Astrocyte of the hippocampus (primary cell): ENCODE results near the gene ADGRG1.
"Not testable (repeated sequence)": the region's sequence is repeated elsewhere in the genome, so short reads cannot be mapped to it uniquely, and the experiment has no call there.

Source experiments
- DNase-seq: peaks from one replicate; pipeline ENCODE4 v3.0.0; 2011; ENCODE audit warnings: low read depth, low spot score

The ADGRG1 gene

DNA sequence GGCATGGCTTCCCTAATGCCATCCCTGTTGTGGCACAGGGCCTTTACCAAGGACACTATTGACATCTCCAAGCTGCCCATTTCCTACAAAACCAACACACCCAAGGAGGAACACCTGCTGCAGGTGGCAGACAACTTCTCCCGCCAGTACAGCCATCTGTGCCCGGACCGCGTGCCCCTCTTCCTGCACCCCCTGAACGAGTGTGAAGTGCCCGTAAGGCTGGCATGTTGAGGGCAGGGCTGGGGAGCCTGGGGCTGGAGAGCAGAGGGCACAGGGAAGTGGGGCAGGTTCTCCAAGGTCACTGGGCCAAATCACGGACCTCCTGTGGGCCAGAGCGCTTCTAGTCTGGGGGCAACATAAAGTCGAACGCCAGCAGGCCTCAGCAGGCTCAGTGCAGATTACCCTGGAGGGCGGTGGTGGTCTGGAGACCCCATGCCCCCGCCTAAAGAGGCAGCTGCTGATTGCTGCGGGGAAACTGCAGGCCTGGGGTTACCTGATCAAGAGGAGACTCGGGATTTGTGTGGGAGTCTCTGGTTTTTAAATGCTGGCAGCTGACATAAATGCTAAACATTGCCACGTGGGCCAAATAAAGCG is 70.5 kb downstream of the ADGRG1 start:
- no peak for DNase-seq

DNA sequence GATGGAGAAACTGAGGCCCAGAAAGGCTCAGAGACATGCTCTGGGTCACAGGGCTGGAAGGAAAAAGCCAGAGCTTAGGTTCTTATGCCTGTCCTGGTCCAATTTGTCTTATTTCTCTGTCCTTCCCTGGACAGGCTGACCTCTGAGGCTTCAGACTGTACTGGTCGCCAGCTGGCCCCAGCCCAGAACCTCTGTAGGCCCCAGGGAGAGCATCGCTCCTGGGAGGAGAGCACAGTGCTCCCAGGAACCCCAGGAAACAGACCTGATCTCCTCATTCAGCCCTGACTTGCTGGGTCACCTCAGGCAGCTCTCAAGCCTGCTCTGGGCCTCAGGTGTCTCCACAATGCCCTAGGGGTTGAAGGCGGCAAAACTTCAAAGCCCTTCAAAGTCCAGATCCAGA is 71.1 kb downstream of the ADGRG1 start:
- no peak for DNase-seq

DNA sequence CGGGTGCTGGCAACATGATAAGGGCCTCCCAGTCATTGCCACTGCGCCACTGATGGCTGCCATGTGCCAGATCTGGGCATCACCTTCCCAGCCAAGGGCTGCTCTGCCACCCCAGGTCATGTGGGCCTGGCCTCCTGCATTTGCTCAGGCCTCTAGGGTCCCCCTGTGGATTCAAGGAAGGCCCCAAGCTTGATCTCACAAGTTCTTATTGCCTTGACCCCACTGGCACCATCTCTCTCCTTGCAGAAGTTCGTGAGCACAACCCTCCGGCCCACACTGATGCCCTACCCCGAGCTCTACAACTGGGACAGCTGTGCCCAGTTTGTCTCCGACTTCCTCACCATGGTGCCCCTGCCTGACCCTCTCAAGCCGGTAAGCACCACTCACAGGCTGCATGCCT is 71.5 kb downstream of the ADGRG1 start:
- no peak for DNase-seq

DNA sequence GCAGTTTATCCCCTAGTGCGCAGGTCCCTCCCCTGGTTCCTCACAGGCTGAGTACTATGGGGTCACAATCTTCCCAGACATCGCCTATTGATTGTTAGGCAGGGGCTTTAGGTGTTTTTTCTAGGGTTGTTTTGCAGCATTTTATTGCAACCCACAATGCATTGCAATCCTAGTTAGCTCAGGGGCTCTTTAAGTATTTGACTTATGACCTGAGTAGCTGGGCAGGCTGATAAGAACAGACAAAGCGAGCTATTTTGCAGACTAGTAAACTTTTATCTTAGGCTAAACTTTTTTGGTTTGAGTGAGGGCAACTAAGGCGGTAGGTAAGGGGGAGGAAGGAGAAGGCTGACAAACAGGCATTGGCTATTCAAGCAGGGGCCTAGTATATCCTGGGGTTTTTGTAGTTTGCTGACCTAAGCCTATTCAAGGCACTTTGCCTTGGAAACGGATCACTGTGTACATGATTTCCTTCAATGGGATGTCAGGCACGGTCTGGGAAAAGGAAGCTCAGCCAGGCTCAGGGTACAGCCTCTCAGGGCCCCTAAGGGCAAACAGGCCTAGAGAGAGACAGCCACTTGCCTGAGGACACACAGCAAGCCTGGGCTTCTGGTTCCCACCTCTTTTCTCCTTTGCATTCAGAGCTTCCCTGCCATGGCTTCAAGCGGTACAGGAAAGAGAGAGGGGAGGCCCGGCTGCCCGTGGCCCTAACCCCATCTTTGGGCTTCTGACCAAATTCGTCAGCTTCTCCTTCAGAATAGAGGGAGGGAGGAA is 72.5 kb downstream of the ADGRG1 start:
- DNase-seq = no peak

DNA sequence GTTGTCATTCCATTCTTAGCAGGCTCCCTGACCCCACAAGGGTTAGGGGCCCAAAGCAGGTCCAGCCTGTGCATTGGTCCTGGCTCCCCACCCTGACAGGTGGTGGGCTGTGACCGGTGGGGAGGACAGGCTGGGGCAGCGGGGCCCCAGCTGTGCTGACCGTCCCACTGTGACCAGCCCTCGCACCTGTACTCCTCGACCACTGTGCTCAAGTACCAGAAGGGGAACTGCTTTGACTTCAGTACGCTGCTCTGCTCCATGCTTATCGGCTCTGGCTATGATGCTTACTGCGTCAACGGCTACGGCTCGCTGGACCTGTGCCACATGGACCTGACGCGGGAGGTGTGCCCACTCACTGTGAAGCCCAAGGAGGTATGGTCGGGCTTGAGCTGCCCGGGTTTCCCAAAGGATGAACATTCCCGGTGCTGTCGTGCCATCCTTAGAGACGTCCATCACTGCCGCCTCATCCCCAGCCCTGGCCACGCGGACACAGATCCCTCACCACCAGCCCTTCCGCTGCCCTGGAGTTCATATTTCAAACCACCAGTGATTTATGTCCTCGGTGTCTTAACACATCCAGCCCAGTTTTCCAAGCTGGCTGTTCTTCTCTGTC is 73.4 kb downstream of the ADGRG1 start:
- DNase-seq = no peak

DNA sequence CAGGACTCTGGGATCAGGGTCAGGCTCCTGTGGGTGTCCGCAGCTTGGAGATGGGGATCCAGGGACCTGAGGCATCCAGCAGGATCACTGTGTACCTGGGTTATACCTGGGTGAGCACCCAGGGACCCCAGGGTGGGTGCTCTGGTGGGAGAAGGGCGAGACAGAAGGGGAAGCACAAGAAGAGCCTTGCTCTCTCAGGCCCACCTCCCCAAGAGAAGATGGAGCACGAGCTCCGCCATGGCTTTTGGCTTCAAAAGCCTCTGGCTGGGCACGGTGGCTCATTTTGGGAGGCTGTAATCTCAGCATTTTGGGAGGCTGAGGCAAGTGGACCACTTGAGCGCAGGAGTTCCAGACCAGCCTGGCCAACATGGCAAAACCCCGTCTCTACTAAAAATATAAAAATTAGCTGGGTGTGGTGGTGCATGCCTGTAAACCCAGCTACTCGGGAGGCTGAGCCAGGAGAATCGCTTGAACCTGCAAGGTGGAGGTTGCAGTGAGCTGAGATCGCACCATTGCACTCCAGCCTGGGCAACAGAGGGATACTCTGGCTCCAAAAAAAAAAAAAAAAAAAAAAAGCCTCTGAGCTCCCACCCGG is 75.1 kb downstream of the ADGRG1 start:
- DNase-seq = no peak

DNA sequence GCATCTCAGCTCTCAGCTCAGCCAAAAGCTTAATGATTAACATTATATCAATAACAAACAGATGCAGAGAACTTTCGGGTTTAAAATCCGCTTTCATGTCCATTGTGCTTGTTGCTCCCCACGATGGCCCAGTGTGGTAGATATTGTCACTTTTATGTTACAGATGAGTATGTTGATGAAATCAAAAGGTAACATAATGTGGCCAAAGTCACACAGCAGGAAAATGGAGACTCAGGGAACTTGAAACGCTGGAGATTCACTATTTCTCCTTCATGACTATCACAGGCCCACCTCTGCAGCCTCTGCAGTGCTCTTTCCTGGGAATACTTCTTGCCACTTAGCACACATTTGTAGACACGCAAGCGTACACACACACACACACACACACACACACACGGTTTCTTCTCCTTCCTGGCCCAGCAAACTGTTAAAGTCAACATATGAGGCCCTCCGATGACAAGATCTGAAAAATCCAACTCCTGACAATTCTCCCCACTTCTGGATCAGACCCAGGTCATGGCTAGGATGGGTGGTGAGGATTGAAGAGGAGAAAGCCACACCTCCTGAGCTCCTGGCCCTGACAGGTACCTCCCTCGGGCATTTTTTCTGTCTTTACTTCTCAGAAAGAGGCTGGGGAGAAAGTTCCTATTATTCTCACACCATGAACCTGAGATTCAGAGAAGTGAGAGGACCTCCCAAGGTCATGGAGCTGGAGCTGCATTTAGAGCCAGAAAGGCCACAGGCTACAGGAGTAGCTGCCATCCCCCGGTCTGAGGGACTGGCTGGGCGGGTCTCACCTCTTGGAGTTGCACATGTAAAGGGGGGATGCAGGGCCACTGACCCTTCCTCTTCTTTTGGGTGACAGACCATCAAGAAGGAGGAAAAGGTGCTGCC is 75.8 kb downstream of the ADGRG1 start:
- DNase-seq = no peak

DNA sequence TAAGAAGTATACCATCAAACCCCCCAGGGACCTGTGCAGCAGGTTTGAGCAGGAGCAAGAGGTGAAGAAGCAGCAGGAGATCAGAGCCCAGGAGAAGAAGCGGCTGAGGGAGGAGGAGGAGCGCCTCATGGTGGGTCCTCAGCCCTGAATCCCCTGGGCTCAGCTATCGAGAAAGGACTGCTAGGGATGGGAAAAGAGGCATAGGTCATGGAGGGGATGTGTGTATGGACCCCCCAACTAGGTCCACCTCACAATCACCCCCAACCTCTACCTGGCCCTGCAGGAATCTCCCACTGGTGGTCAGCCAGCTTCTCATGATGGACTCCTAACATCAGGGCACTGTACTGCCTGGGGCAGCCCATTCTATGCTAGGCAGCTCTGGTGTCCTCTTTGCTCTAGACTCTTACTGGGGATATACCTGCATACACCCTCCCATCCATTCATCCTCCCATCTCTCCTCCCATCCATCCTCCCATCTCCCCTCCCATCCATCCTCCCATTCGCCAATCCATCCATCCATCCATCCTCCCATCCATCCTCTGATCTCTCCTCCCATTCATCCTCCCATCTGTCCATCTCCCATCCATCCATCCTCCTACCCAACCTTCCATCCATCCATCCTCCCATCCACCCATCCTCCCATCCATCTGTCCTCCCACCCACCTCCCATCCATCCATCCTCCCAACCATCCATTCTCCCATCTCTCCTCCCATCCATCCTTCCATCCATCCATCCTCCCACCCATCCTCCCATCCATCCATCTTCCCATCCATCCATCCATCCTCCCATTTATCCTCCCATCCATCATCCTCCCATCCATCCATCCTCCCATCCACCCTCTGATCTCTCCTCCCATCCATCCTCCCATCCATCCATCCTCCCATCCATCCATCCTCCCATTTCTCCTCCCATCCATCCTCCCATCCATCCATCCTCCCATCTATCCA is 76.7 kb downstream of the ADGRG1 start:
- no peak for DNase-seq

DNA sequence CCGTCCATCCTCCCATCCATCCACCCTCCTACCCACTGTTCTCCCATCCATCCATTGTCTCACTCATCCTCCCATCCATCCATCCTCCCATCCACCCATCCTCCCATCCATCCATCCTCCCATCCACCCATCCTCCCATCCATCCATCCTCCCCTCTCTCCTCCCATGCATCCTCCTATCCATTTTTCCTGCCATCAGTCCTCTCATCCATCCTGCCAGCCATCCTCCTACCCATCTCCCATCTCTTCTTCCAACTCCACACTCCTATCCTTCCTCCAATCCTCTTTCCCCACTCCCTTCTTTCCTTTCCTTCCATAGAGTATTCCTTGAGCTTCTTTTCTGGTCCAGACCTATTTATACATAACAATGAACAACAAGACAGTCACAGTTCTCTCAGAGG is 78.3 kb downstream of the ADGRG1 start:
- no peak for DNase-seq

DNA sequence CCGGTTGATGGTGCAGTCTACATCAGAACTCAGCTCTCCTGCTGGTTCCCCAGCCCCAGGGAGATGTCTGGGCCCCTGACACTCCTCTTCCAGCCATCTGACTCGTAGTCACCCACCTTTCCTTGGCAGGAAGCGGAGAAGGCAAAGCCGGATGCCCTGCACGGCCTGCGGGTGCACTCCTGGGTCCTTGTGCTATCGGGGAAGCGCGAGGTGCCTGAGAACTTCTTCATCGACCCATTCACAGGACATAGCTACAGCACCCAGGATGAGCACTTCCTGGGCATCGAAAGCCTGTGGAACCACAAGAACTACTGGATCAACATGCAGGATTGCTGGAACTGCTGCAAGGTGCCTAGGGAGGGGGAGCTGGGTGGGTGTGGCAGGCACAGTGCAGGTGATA is 78.9 kb downstream of the ADGRG1 start:
- no peak for DNase-seq

DNA sequence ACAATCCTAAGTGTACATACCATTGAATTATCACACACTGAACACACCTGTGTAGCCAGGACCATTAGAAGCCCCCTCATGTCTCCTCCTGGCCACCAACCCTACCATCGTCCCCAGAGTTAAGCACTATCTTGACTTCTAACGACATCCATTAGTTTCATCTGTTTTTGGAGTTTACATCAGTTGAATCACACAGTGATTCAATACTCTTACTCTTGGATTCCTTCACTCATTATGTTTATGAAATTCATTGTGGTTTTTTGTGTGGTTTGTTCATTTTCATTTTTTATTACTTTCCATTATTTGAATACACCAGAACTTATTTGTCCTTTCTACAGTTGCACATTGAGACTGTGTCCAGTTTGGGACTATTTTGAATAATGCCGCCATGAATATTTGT is 79.7 kb downstream of the ADGRG1 start:
- DNase-seq = no peak

DNA sequence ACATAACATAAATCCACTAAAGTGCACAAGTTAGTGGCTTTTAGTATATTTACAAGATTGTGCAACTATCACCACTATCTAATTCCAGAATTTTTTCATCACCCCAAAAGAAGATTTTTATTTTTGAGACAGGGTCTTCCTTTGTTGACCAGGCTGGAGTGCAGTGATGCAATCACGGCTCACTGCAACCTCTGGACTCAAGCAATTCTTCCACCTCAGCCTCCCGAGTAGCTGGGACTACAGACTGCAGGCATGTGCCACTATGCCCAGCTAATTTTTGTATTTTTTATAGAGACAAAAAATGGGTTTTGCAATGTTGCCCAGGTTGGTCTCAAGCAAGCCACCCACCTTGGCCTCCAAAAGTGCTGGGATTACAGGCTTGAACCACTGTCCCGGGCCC is 81.2 kb downstream of the ADGRG1 start:
- no peak for DNase-seq

DNA sequence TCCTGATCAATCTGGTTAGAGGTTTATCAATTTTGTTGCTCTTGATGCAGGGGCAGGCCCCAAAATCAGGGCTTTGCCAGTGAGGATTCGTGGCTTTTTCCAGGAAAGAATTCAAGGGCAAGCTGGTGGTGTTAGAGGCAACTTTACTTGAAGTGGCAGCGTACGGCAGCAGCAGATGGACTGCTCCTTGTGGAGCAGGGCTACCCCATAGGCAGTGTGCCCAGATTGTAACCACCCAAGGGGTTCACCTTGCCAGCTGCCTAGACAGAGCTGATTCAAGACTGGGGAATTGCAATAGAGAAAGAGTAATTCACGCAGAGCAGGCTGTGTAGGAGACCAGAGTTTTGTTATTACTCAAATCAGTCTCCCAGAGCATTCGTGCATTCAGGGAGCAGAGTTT is 82.9 kb downstream of the ADGRG1 start:
- DNase-seq = no peak

DNA sequence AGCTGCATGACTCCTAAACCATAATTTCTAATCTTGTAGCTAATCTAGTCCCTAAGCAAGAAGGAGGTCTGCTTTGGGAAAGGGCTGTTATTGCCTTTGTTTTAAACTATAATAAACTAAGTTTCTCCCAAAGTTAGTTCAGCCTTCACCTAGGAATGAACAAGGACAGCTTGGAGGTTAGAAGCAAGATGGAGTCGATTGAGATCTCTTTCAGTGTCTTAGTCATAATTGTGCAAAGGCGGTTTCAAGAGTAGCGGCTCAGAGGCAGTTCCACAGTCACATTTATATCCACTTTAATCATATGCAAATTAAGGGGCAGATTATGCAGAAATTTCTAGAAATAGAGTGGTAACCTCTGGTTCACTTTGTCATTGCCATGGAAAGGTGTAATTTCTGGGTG is 83.6 kb downstream of the ADGRG1 start:
- DNase-seq = no peak

DNA sequence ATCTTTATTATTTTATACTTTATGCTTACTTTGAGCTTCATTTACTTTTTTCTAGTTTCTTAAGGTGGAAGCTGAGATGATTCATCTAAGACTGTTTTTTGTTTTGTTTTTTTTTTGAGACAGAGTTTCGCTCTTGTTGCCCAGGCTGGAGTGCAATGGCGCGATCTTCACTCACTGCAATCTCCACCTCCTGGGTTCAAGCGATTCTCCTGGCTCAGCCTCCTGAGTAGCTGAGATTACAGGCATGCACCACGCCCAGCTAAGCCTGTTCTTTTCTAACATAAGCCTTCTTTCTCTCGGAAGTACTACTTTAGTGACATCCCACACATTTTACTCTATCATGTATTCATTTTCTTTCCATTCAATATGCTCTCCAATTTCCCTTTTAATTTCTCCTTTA is 84.1 kb downstream of the ADGRG1 start:
- DNase-seq = not testable (repeated sequence)

DNA sequence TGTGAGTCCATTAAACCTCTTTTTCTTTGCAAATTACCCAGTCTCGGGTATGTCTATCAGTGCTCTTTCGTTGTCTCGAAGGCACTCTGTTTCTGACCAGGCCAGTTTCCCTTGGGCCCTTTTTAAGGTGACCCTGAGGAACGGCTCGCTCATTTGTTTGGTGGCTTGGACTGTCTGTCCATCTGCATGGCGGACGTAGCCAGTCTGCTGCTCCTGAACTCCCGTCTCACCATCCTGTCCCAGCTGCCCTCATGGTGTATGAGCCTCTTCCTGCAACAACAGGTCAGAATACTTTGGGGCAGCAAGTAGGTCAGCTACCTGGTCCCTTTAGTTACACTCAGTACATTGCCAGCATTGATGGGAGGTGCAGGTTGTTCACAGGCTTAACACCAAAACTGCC is 85.2 kb downstream of the ADGRG1 start:
- DNase-seq = no peak

DNA sequence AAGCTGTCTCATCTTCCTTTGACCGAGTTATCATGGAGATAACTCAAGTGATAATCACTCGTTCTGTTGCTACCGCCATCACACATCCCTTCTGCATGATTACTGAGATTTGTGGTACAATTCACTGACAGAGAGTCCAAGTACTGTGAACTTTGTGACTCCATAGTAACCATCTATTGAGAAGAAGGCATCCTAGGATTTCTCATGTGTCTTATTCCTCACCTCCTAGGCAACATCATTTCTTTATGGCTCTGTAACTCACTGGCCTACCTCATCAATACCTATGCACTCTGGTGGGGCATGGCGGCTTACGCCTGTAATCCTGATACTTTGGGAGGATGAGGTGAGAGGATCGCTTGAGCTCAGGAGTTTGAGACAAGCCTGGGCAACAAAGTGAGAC is 85.6 kb downstream of the ADGRG1 start:
- no peak for DNase-seq
